Measurements from ENCODE around the gene KCNJ5.

GRCh38 chr11:128968916-128969315, 77.8 kb downstream of the KCNJ5 start:
- TF ChIP-seq POLR2A (IDR thresholded peaks at IDR 0.05; ENCODE audit: low read length) (no peak), GATA1 (IDR thresholded peaks at IDR 0.05; ENCODE audit: low read depth, low read length) (no peak)
